Omental fat pad (tissue), 4 donors: Measurements from ENCODE around the gene ZNF385A. TPM values are rescaled to one million over a fixed set of nuclear protein-coding genes. Genes with fewer than 3 reads are reported as not detected.

ENCODE experiments used
- ATAC-seq: fragments of 150-250 bp; one replicate; pipeline ENCODE4 v1.9.1; 2016; ENCODE audit warnings: mild to moderate bottlenecking, moderate library complexity; ENCODE audit not compliant: low FRiP score
- DNase-seq: peaks from one replicate; pipeline ENCODE4 v3.0.0-alpha.2; 2019; ENCODE audit warnings: low spot score
- CTCF ChIP-seq, 3 donors: fragments of 450-650 bp; IDR thresholded peaks; one replicate each; pipeline ENCODE4 v1.5.1; 2016 to 2017; ENCODE audit warnings: antibody characterized with exemption in 3 of 3, mild to moderate bottlenecking in 3 of 3, moderate library complexity in 2 of 3
- total RNA-seq, 4 donors: library from RNA; depleted of rRNA; stranded (reverse); fragments of >200 nt; gene quantifications; one replicate each; pipeline ENCODE4 v1.1.0, GENCODE V29; 2016

The ZNF385A gene
- total RNA-seq, 4 donors from 2014 or later: 9.5 to 36.3 (median 21.8) TPM

GRCh38 chr12:54413284-54414190, 29.0 kb upstream of the ZNF385A start:
- ATAC-seq: no peak

GRCh38 chr12:54412786-54413185, 28.3 kb upstream of the ZNF385A start:
- no peak for DNase-seq
- TF ChIP-seq CTCF (IDR thresholded peaks at IDR 0.05): no peak
- no peak for ATAC-seq

More at GRCh38 chr12:54413284-54414190, 29.0 kb upstream of the ZNF385A start:
- TF ChIP-seq CTCF (IDR thresholded peaks at IDR 0.05): no peak
- DNase-seq: no peak

GRCh38 chr12:54412348-54412747, 27.8 kb upstream of the ZNF385A start:
- no peak for ATAC-seq
- DNase-seq: no peak
- no peak for TF ChIP-seq CTCF (IDR thresholded peaks at IDR 0.05)

- no peak for TF ChIP-seq CTCF (IDR thresholded peaks at IDR 0.05)
- DNase-seq (no peak), ATAC-seq (peak; percentile 70)
Measured at GRCh38 chr12:54411391-54412241, 27.1 kb upstream of the ZNF385A start.

GRCh38 chr12:54409267-54409666, 24.7 kb upstream of the ZNF385A start:
- DNase-seq: no peak
- no peak for ATAC-seq
- TF ChIP-seq CTCF (IDR thresholded peaks at IDR 0.05): no peak

- TF ChIP-seq CTCF (IDR thresholded peaks at IDR 0.05): no peak
- ATAC-seq: no peak
- no peak for DNase-seq
Measured at GRCh38 chr12:54407183-54407905, 22.8 kb upstream of the ZNF385A start.
